H1 (cell line): ENCODE results near the gene ANXA2. TPM values are rescaled to one million over a fixed set of nuclear protein-coding genes. Genes with fewer than 3 reads are reported as not detected.

Source experiments
- CTCF ChIA-PET: fragments of 300-600 bp; sonication (Branson Sonifier 250); formaldehyde crosslinking; loops from one replicate; lab custom pipeline; 2021; ENCODE audit not compliant: partially characterized antibody; lab: Charles Lee
- POLR2A ChIA-PET: fragments of 300-600 bp; sonication (Branson Sonifier 250); formaldehyde crosslinking; loops from one replicate; lab custom pipeline; 2021; ENCODE audit warnings: inconsistent platforms; ENCODE audit not compliant: partially characterized antibody; lab: Charles Lee
- DNase-seq, 2 experiments: peaks; one replicate each; pipeline versions ENCODE4 v3.0.0 to v3.0.0-alpha.2; 2010 to 2022; ENCODE audit warnings: low spot score in 2 of 2, low read depth in 1 of 2, mixed read lengths in 1 of 2
- FAIRE-seq: peaks from 2 replicates; lab custom pipeline; 2011; peaks lifted over from hg19 to GRCh38; lab: Jason Lieb, UNC
- H2AFZ ChIP-seq: 2 replicates; pipeline ENCODE4 v1.8.1; 2012; ENCODE audit warnings: low read length, inconsistent platforms
- H2AK5ac ChIP-seq: 2 replicates; pipeline ENCODE4 v1.6.1; 2013; ENCODE audit warnings: low read depth, low read length
- H2BK120ac ChIP-seq: replicated peaks from 2 replicates; pipeline ENCODE3; 2013; ENCODE audit warnings: low read depth, low read length, inconsistent platforms
- H2BK12ac ChIP-seq: 2 replicates; pipeline ENCODE4 v1.6.1; 2013; ENCODE audit warnings: low read depth, low read length
- H2BK15ac ChIP-seq: 2 replicates; pipeline ENCODE4 v1.6.1; 2013; ENCODE audit warnings: low read length
- H2BK20ac ChIP-seq: 2 replicates; pipeline ENCODE4 v1.6.1; 2013; ENCODE audit warnings: low read length
- H2BK5ac ChIP-seq: 2 replicates; pipeline ENCODE4 v1.6.1; 2013; ENCODE audit warnings: low read depth, low read length
- H3K14ac ChIP-seq: 2 replicates; pipeline ENCODE4 v1.6.1; 2013; ENCODE audit warnings: inconsistent platforms; ENCODE audit not compliant: insufficient read length
- H3K18ac ChIP-seq: 2 replicates; pipeline ENCODE4 v1.6.1; 2013; ENCODE audit warnings: low read length; ENCODE audit errors: extremely low read depth
- H3K23ac ChIP-seq: 2 replicates; pipeline ENCODE4 v1.6.1; 2013; ENCODE audit warnings: inconsistent platforms; ENCODE audit not compliant: insufficient read length
- H3K23me2 ChIP-seq: 2 replicates; pipeline ENCODE4 v1.6.1; 2013; ENCODE audit warnings: low read depth, low read length
- H3K27ac ChIP-seq: 2 replicates; pipeline ENCODE4 v1.6.1; 2011; ENCODE audit warnings: low read depth, low read length, inconsistent platforms
- H3K27me3 ChIP-seq, 4 experiments: replicated peaks in 1 of 4; 1 replicate in 1 of 4; 2 replicates in 3 of 4; pipeline versions ENCODE4 v1.6.1 to v1.8.1; 2011 to 2013; ENCODE audit warnings: low read length in 3 of 4, mild to moderate bottlenecking in 3 of 4, inconsistent platforms in 2 of 4, mixed read lengths in 2 of 4, moderate library complexity in 1 of 4; ENCODE audit not compliant: control insufficient read depth in 3 of 4, insufficient read depth in 3 of 4; ENCODE audit errors: extremely low read depth in 1 of 4
- H3K36me3 ChIP-seq, 4 experiments: 2 replicates each; pipeline versions ENCODE4 v1.6.1 to v1.8.1; 2011 to 2013; ENCODE audit warnings: mild to moderate bottlenecking in 4 of 4, low read length in 3 of 4, moderate library complexity in 2 of 4, control low read depth in 1 of 4, inconsistent platforms in 1 of 4; ENCODE audit not compliant: insufficient read depth in 4 of 4, control insufficient read depth in 2 of 4
- H3K4ac ChIP-seq: replicated peaks from 2 replicates; pipeline ENCODE3; 2013; ENCODE audit warnings: low read length, low read depth, mixed read lengths, inconsistent platforms; ENCODE audit not compliant: insufficient read length
- H3K4me1 ChIP-seq, 4 experiments: replicated peaks in 1 of 4; 1 replicate in 1 of 4; 2 replicates in 3 of 4; pipeline versions ENCODE4 v1.6.1 to v1.8.1; 2011 to 2013; ENCODE audit warnings: low read length in 3 of 4, inconsistent platforms in 2 of 4, mixed read lengths in 1 of 4; ENCODE audit not compliant: insufficient read depth in 4 of 4, control insufficient read depth in 3 of 4
- H3K4me2 ChIP-seq, 2 experiments: 2 replicates each; pipeline versions ENCODE4 v1.6.1 to v1.8.1; 2011 to 2013; ENCODE audit warnings: low read depth in 2 of 2, low read length in 2 of 2, control low read depth in 1 of 2, inconsistent platforms in 1 of 2, mild to moderate bottlenecking in 1 of 2; ENCODE audit not compliant: insufficient read depth in 1 of 2
- H3K4me3 ChIP-seq, 4 experiments: fragments of 200-600, 300-600 bp in 1 of 4; sonication (generic), shearing (Covaris generic), sonication (Bioruptor Twin) in 1 of 4; 2 replicates each; pipeline versions ENCODE4 v1.5.1 to v1.8.1; 2011 to 2016; ENCODE audit warnings: low read length in 4 of 4, low read depth in 3 of 4, control low read depth in 2 of 4, inconsistent platforms in 2 of 4, mild to moderate bottlenecking in 2 of 4, mixed read lengths in 1 of 4, moderate library complexity in 1 of 4; ENCODE audit not compliant: insufficient read depth in 2 of 4; ENCODE audit errors: extremely low read depth in 1 of 4
- H3K56ac ChIP-seq: replicated peaks from 2 replicates; pipeline ENCODE3; 2013; ENCODE audit warnings: low read depth, mild to moderate bottlenecking, mixed read lengths, low read length, inconsistent platforms; ENCODE audit not compliant: insufficient read length
- H3K79me1 ChIP-seq: 2 replicates; pipeline ENCODE4 v1.6.1; 2013; ENCODE audit warnings: low read depth, low read length, control low read depth
- H3K79me2 ChIP-seq, 2 experiments: 2 replicates each; pipeline versions ENCODE4 v1.6.1 to v1.8.1; 2012 to 2013; ENCODE audit warnings: low read length in 2 of 2, mild to moderate bottlenecking in 2 of 2, inconsistent platforms in 1 of 2; ENCODE audit not compliant: insufficient read depth in 2 of 2, control insufficient read depth in 1 of 2
- H3K9ac ChIP-seq, 4 experiments: replicated peaks in 1 of 4; 1 replicate in 1 of 4; 2 replicates in 3 of 4; pipeline versions ENCODE4 v1.6.1 to v1.8.1; 2011 to 2013; ENCODE audit warnings: low read depth in 3 of 4, low read length in 3 of 4, control low read depth in 2 of 4, mild to moderate bottlenecking in 2 of 4, moderate library complexity in 2 of 4, inconsistent platforms in 1 of 4; ENCODE audit errors: extremely low read depth in 1 of 4
- H3K9me3 ChIP-seq, 2 experiments: 2 replicates each; pipeline versions ENCODE4 v1.6.1 to v1.8.1; 2012 to 2013; ENCODE audit warnings: mild to moderate bottlenecking in 2 of 2, moderate library complexity in 2 of 2, control low read depth in 1 of 2, inconsistent platforms in 1 of 2, low read depth in 1 of 2, low read length in 1 of 2, mixed read lengths in 1 of 2; ENCODE audit not compliant: insufficient read depth in 2 of 2
- H4K20me1 ChIP-seq, 2 experiments: replicated peaks in 1 of 2; 2 replicates each; pipeline versions ENCODE3 to v1.8.1; 2011 to 2013; ENCODE audit warnings: inconsistent platforms in 2 of 2, low read length in 2 of 2, mild to moderate bottlenecking in 1 of 2; ENCODE audit not compliant: insufficient read depth in 2 of 2, control insufficient read depth in 1 of 2
- H4K5ac ChIP-seq: 2 replicates; pipeline ENCODE4 v1.6.1; 2013; ENCODE audit warnings: low read length, low read depth, mixed read lengths, inconsistent platforms; ENCODE audit not compliant: insufficient read length
- H4K8ac ChIP-seq: 2 replicates; pipeline ENCODE4 v1.8.0; 2013; ENCODE audit warnings: mild to moderate bottlenecking, moderate library complexity, low read length, inconsistent platforms; ENCODE audit not compliant: insufficient read depth; ENCODE audit errors: extremely low read depth
- H4K91ac ChIP-seq: replicated peaks from 2 replicates; pipeline ENCODE3; 2013; ENCODE audit warnings: low read length, mixed read lengths, inconsistent platforms; ENCODE audit not compliant: insufficient read length
- CBX5 ChIP-seq: fragments of 300-800, 300-1000 bp; sonication (generic); IDR thresholded peaks from 2 replicates; pipeline ENCODE4 v1.7.1; 2016; ENCODE audit warnings: antibody characterized with exemption, low read length, low read depth
- CEBPB ChIP-seq: IDR thresholded peaks from 2 replicates; pipeline ENCODE4 v1.6.1; 2012; ENCODE audit warnings: low read depth, low read length
- CREB1 ChIP-seq: IDR thresholded peaks from 2 replicates; pipeline ENCODE4 v1.6.1; 2012; ENCODE audit warnings: inconsistent platforms
- CTBP2 ChIP-seq: IDR thresholded peaks from 2 replicates; pipeline ENCODE4 v1.7.0; 2011; ENCODE audit warnings: borderline replicate concordance, mild to moderate bottlenecking, moderate library complexity, mixed read lengths, low read length; ENCODE audit not compliant: insufficient read depth, insufficient read length
- EGR1 ChIP-seq: IDR thresholded peaks from 2 replicates; pipeline ENCODE4 v1.6.1; 2011; ENCODE audit warnings: low read depth, low read length, borderline replicate concordance
- EZH2 ChIP-seq: fragments of 200-600 bp; sonication (generic); IDR thresholded peaks from 2 replicates; pipeline ENCODE4 v1.7.1; 2012; ENCODE audit warnings: low read depth, mild to moderate bottlenecking, moderate library complexity, low read length, inconsistent platforms; ENCODE audit not compliant: severe bottlenecking
- JUND ChIP-seq: IDR thresholded peaks from 2 replicates; pipeline ENCODE4 v1.6.1; 2011; ENCODE audit warnings: mild to moderate bottlenecking, improper control_type of control experiment, low read length
- KDM4A ChIP-seq: IDR thresholded peaks from one replicate; pipeline ENCODE4 v1.7.1; 2012; ENCODE audit warnings: low read depth, mild to moderate bottlenecking, moderate library complexity, low read length, inconsistent platforms; ENCODE audit not compliant: severe bottlenecking
- POLR2AphosphoS5 ChIP-seq: IDR thresholded peaks from 2 replicates; pipeline ENCODE4 v1.6.1; 2011; ENCODE audit warnings: low read depth, low read length
- RFX5 ChIP-seq: IDR thresholded peaks from 2 replicates; pipeline ENCODE4 v1.6.1; 2011; ENCODE audit warnings: low read depth, low read length, improper control_type of control experiment, borderline replicate concordance
- RNF2 ChIP-seq: fragments of 200-900, 300-1000 bp; sonication (generic); IDR thresholded peaks from 2 replicates; pipeline ENCODE4 v1.7.1; 2016; ENCODE audit warnings: borderline replicate concordance, low read depth, mild to moderate bottlenecking, antibody characterized with exemption, low read length; ENCODE audit not compliant: poor library complexity, severe bottlenecking; ENCODE audit errors: missing control alignments
- USF2 ChIP-seq: IDR thresholded peaks from 2 replicates; pipeline ENCODE4 v1.6.1; 2011; ENCODE audit warnings: low read length, improper control_type of control experiment
- ZNF274 ChIP-seq: IDR thresholded peaks from 2 replicates; pipeline ENCODE4 v1.7.0; 2012; ENCODE audit warnings: low read length, borderline replicate concordance; ENCODE audit errors: extremely low read depth
- WGBS, 2 experiments: shearing (Covaris generic) in 1 of 2; methylation state at CpG; one replicate each; pipeline versions ENCODE4 v1.1.6 to v1.1.7; 2013 to 2015; ENCODE audit warnings: low lambda C conversion rate in 2 of 2, mixed read lengths in 2 of 2, inconsistent platforms in 1 of 2, low coverage in 1 of 2, missing lambda C conversion rate in 1 of 2; ENCODE audit not compliant: insufficient replicate concordance in 2 of 2, insufficient coverage in 1 of 2, insufficient read length in 1 of 2; ENCODE audit errors: extremely low coverage in 1 of 2, missing lambda C conversion rate in 1 of 2; 5-methylcytosine and 5-hydroxymethylcytosine counted together
- polyA plus RNA-seq, 7 experiments: library from polyadenylated mRNA; depleted of rRNA in 3 of 7; stranded (reverse) in 5 of 7; unstranded in 2 of 7; fragments of >200 nt in 5 of 7; fragments of 200-250 nt in 2 of 7; gene quantifications; 1 replicate in 5 of 7; 2 replicates in 1 of 7; 4 replicates in 1 of 7; pipeline versions ENCODE4 v1.2.1 to v1.2.3, GENCODE V29; 2011 to 2013; ENCODE audit warnings: missing spikeins in 2 of 7, mixed read lengths in 2 of 7
- total RNA-seq: library from RNA; stranded (reverse); fragmentation: NEBNext Ultra II Directional; extraction: Animal tissue kit (Norgen Biotek cat#: 25700); gene quantifications from 2 replicates; pipeline ENCODE4 v1.2.1, GENCODE V29; 2021

The ANXA2 gene
- total and polyA plus RNA-seq, 2 of the 8 experiments (the other 6 are each of a cell fraction or from before 2014, with no cell fraction given): 178 to 217 TPM

GRCh38 chr15:60326343-60326742, 71.4 kb downstream of the ANXA2 start:
- Histone ChIP-seq H4K91ac (no peak overlapping the region), H3K23ac (no peak overlapping the region), H2BK5ac (no peak overlapping the region), H3K9me3 (no peaks in the 10 kb centered on the region), H3K18ac (no peak overlapping the region), H2BK12ac (no peak overlapping the region), H3K9ac (no peak overlapping the region), H3K56ac (no peak overlapping the region), H2AK5ac (no peak overlapping the region), H3K4me1 (peaks cover 0 to 5% (median 1%) of the 10 kb centered on the region in 4 experiments; a peak in 2 of 7 replicates), H3K79me2 (no peaks in the 10 kb centered on the region), H4K20me1 (no peaks in the 10 kb centered on the region), H3K27ac (no peak overlapping the region), H2BK15ac (no peak overlapping the region), H4K8ac (no peak overlapping the region), H3K27me3 (no peaks in the 10 kb centered on the region), H3K79me1 (no peaks in the 10 kb centered on the region), H3K36me3 (no peaks in the 10 kb centered on the region), H3K14ac (no peak overlapping the region), H3K4ac (no peak overlapping the region), H3K23me2 (no peaks in the 10 kb centered on the region), H4K5ac (no peak overlapping the region), H2AFZ (no peak overlapping the region), H3K4me2 (no peak overlapping the region), H2BK20ac (no peak overlapping the region), H2BK120ac (no peak overlapping the region), H3K4me3 (no peak overlapping the region)
- WGBS, 2 experiments: 41% methylated on average over 6 of the region's 6 CpGs; no CpG with 5 or more reads in 1 of the 2 experiments
- POLR2A ChIA-PET: interaction anchor here (1.1 kb wide), 1 partner anchor 10 kb away, joined by 3 read pairs; no protein-coding TSS in a partner anchor
- no peak for DNase-seq
- CTCF ChIA-PET: interaction anchor here (0.5 to 10.0 kb wide), 64 partner anchors 10 to 698 kb away, joined by 3 to 120 read pairs (median 4); partner anchors contain the start of genes ANXA2 and FOXB1
- peak; percentile 70 for FAIRE-seq
- TF ChIP-seq ZNF274 (no peak), USF2 (no peak), RFX5 (no peak), CEBPB (no peak), KDM4A (no peak), CBX5 (no peak), JUND (no peak), CREB1 (no peak), EGR1 (no peak), EZH2 (no peak), POLR2AphosphoS5 (no peak), RNF2 (no peak), CTBP2 (no peak)
